OCI-LY7 (cell line): Measurements from ENCODE around the gene TOP1. TPM values are rescaled to one million over a fixed set of nuclear protein-coding genes. Genes with fewer than 3 reads are reported as not detected.
"Not testable (repeated sequence)": the region's sequence is repeated elsewhere in the genome, so short reads cannot be mapped to it uniquely, and the experiment has no call there.

Experiments
- BruUV-seq: library from RNA; stranded (reverse); fragments of 400-500 nt; replicated peaks from 2 replicates; lab custom pipeline; 2021; lab: Mats Ljungman, UMichigan
- CTCF ChIA-PET: fragments of 300-600 bp; sonication (Branson Sonifier 250); formaldehyde crosslinking; loops from one replicate; lab custom pipeline; 2022; ENCODE audit warnings: antibody characterized with exemption; ENCODE audit not compliant: unreplicated experiment; lab: Charles Lee
- POLR2A ChIA-PET: fragments of 300-600 bp; sonication (Branson Sonifier 250); formaldehyde crosslinking; loops from one replicate; lab custom pipeline; 2022; ENCODE audit warnings: antibody characterized with exemption; lab: Charles Lee
- DNase-seq: peaks from one replicate; pipeline ENCODE4 v3.0.0-alpha.2; 2015; ENCODE audit warnings: low spot score
- H2AFZ ChIP-seq: fragments of 200-600 bp; sonication (generic), shearing (Covaris generic); 2 replicates; pipeline ENCODE4 v1.6.1; 2014; ENCODE audit warnings: mild to moderate bottlenecking, antibody characterized with exemption, low read length, moderate library complexity
- H3K27ac ChIP-seq: fragments of 200-600 bp; sonication (generic); 2 replicates; pipeline ENCODE4 v1.5.1; 2014; ENCODE audit warnings: mixed run types, low read depth, mild to moderate bottlenecking, moderate library complexity, low read length, inconsistent platforms; ENCODE audit not compliant: poor library complexity, severe bottlenecking
- H3K36me3 ChIP-seq: fragments of 200-600 bp; sonication (generic); 2 replicates; pipeline ENCODE4 v1.6.1; 2014; ENCODE audit warnings: mild to moderate bottlenecking, antibody characterized with exemption, low read length, moderate library complexity, mixed read lengths; ENCODE audit not compliant: insufficient read depth
- H3K4me1 ChIP-seq: fragments of 200-600 bp; sonication (generic); 2 replicates; pipeline ENCODE4 v1.5.1; 2014; ENCODE audit warnings: mild to moderate bottlenecking, low read length; ENCODE audit not compliant: insufficient read depth, poor library complexity, severe bottlenecking
- H3K4me2 ChIP-seq: fragments of 200-600 bp; sonication (generic); 2 replicates; pipeline ENCODE4 v1.6.1; 2014; ENCODE audit warnings: mild to moderate bottlenecking, low read length
- H3K4me3 ChIP-seq: fragments of 200-600 bp; sonication (generic); 2 replicates; pipeline ENCODE4 v1.5.1; 2014; ENCODE audit warnings: mild to moderate bottlenecking, low read depth, low read length; ENCODE audit not compliant: poor library complexity, severe bottlenecking
- H3K79me2 ChIP-seq: fragments of 200-600 bp; sonication (generic); 2 replicates; pipeline ENCODE4 v1.6.1; 2016; ENCODE audit warnings: low read depth, mild to moderate bottlenecking, low read length, moderate library complexity, mixed read lengths; ENCODE audit not compliant: insufficient read depth
- H3K9me2 ChIP-seq: fragments of 200-600 bp; sonication (generic); 2 replicates; pipeline ENCODE4 v1.6.1; 2016; ENCODE audit warnings: mild to moderate bottlenecking, low read length, mixed read lengths; ENCODE audit not compliant: insufficient read depth
- H3K9me3 ChIP-seq: fragments of 200-600 bp; sonication (generic); 2 replicates; pipeline ENCODE4 v1.6.1; 2014; ENCODE audit warnings: mild to moderate bottlenecking, mixed run types, low read length, mixed read lengths
- H4K20me1 ChIP-seq: fragments of 200-600 bp; sonication (generic); 2 replicates; pipeline ENCODE4 v1.6.1; 2014; ENCODE audit warnings: mild to moderate bottlenecking, antibody characterized with exemption, low read length, moderate library complexity, mixed read lengths; ENCODE audit not compliant: insufficient read depth
- CTCF ChIP-seq: fragments of 200-600 bp; sonication (generic); conservative IDR thresholded peaks from 2 replicates; pipeline ENCODE4 v1.5.1; 2014; ENCODE audit warnings: mild to moderate bottlenecking, antibody characterized with exemption, low read length, moderate library complexity, mixed read lengths
- EZH2phosphoT487 ChIP-seq: fragments of 200-600 bp; sonication (generic); IDR thresholded peaks from 2 replicates; pipeline ENCODE4 v1.6.1; 2018; ENCODE audit warnings: low read depth, borderline replicate concordance, mild to moderate bottlenecking, mixed run types, antibody characterized with exemption, low read length, moderate library complexity, mixed read lengths
- intact Hi-C: fragments of 100-400 bp; cut with micrococcal nuclease; formaldehyde crosslinking; loops from one replicate; pipeline ENCODE4 v1.10.0; 2022; ENCODE audit not compliant: unreplicated experiment
- total RNA-seq, 2 experiments: library from RNA; depleted of rRNA in 1 of 2; stranded (reverse); fragments of >200 nt in 1 of 2; shearing (Covaris generic) in 1 of 2; gene quantifications; 2 replicates each; pipeline ENCODE4 v1.2.3, GENCODE V29; 2014 to 2022

TOP1 gene
- total RNA-seq, 2 experiments from 2014 or later = 44.6 to 200 TPM

- ChIA-PET CTCF (no interaction called here), POLR2A (no interaction called here)
- Histone ChIP-seq H3K4me3 (no peak overlapping the region), H3K79me2 (no peaks in the 10 kb centered on the region), H3K9me2 (no peaks in the 10 kb centered on the region), H3K4me2 (no peak overlapping the region), H4K20me1 (no peaks in the 10 kb centered on the region), H3K9me3 (no peaks in the 10 kb centered on the region), H3K4me1 (no peaks in the 10 kb centered on the region), H3K36me3 (peaks cover 99% of the 10 kb centered on the region), H3K27ac (no peak overlapping the region), H2AFZ (no peak overlapping the region)
- BruUV-seq = no TSS peak
- intact Hi-C loops = no loop called here
- DNase-seq = no peak
- TF ChIP-seq EZH2phosphoT487 (no peak), CTCF (no peak)
Observed at GRCh38 chr20:41111578-41111951, 82.9 kb downstream of the TOP1 start.

- CTCF ChIA-PET = no interaction called here
- no peak overlapping the region for H3K4me3 ChIP-seq
- H3K36me3 ChIP-seq = peaks cover 97% of the 10 kb centered on the region
- no peak overlapping the region for H3K4me2 ChIP-seq
- no peaks in the 10 kb centered on the region for H3K4me1 ChIP-seq
- no peak for DNase-seq
- TF ChIP-seq EZH2phosphoT487 (no peak), CTCF (no peak)
- H3K9me3 ChIP-seq = no peaks in the 10 kb centered on the region
- no peaks in the 10 kb centered on the region for H3K79me2 ChIP-seq
- intact Hi-C loops = no loop called here
- H4K20me1 ChIP-seq = no peaks in the 10 kb centered on the region
- POLR2A ChIA-PET = interaction anchor here (0.7 kb wide), 1 partner anchor 20 kb away, joined by 5 read pairs; no protein-coding TSS in a partner anchor
- no peak overlapping the region for H3K27ac ChIP-seq
- no peak overlapping the region for H2AFZ ChIP-seq
- BruUV-seq = no TSS peak
- H3K9me2 ChIP-seq = no peaks in the 10 kb centered on the region
Observed at GRCh38 chr20:41116282-41116956, 87.8 kb downstream of the TOP1 start.

GRCh38 chr20:41118159-41118558 lies 89.5 kb downstream of the TOP1 start:
- BruUV-seq, H4K20me1 ChIP-seq, H2AFZ ChIP-seq, intact Hi-C loops, H3K4me2 ChIP-seq, H3K9me3 ChIP-seq, POLR2A ChIA-PET, CTCF ChIA-PET, H3K27ac ChIP-seq, DNase-seq, H3K4me1 ChIP-seq, H3K9me2 ChIP-seq, H3K4me3 ChIP-seq, H3K79me2 ChIP-seq: not testable (repeated sequence)
- TF ChIP-seq CTCF = peak; percentile 54
- peaks cover 97% of the 10 kb centered on the region for H3K36me3 ChIP-seq
